T-helper 2 cell treated with Interferon-gamma antibody and Interleukin-4, amounts not matched to agents 100 ng/mL and 5 ng/mL, for 36 hours (primary cell): ENCODE data around the gene BIN1. TPM values are rescaled to one million over a fixed set of nuclear protein-coding genes. Genes with fewer than 3 reads are reported as not detected.

ENCODE experiments used
- intact Hi-C: fragments of 100-400 bp; cut with micrococcal nuclease; formaldehyde crosslinking; loops from one replicate; pipeline ENCODE4 v1.15.1; 2023
- total RNA-seq: library from RNA; stranded (reverse); gene quantifications from 2 replicates; pipeline ENCODE4 v1.2.3, GENCODE V29; 2022

The BIN1 gene
- total RNA-seq, 1 donor from 2014 or later, result 120 TPM

DNA sequence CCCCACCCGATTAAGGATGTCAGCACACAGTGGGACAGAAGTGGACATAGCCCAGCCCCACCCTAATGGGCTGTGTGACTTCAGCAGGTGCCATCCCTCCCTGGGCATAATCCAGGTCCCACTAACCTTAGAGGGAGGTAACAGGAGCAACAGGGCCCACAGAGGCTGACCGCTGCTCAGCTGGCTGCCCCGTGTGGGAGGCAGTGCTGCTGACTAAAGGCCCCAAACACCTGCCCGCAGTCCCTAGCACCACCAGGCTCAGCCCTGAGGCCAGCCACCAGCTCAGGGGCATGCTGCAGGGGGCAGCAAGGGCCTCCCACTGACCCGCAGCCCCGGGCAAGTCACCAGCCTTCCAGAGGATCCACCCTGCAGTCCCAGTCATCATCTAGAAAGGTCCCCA, 14.6 kb downstream of the BIN1 start:
- intact Hi-C loops, result no loop called here

DNA sequence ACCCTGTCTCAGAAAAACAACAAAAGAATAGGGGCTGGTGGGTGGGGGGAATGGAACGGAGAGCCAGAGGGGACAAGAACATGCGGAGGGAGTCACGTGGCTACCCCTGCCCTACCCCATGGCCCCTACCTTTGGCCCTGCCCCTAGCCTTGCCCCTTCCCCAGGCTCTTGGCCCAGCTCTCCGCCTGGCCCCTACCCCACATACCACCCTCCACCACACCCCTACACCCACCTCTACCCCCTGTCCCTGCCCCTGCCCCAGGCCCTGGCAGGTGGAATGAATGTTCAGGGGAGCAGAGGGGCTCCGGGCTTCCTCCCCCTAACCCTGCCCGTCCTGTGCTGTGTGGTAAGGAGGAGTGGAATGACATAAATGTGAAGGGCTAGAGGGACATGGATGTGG, 15.1 kb downstream of the BIN1 start:
- intact Hi-C loops, result no loop called here

GRCh38 chr2:127091148-127091547, 15.8 kb downstream of the BIN1 start:
- intact Hi-C loops, result no loop called here

- intact Hi-C loops, result no loop called here
Measured at GRCh38 chr2:127090281-127091120, 16.5 kb downstream of the BIN1 start.

DNA sequence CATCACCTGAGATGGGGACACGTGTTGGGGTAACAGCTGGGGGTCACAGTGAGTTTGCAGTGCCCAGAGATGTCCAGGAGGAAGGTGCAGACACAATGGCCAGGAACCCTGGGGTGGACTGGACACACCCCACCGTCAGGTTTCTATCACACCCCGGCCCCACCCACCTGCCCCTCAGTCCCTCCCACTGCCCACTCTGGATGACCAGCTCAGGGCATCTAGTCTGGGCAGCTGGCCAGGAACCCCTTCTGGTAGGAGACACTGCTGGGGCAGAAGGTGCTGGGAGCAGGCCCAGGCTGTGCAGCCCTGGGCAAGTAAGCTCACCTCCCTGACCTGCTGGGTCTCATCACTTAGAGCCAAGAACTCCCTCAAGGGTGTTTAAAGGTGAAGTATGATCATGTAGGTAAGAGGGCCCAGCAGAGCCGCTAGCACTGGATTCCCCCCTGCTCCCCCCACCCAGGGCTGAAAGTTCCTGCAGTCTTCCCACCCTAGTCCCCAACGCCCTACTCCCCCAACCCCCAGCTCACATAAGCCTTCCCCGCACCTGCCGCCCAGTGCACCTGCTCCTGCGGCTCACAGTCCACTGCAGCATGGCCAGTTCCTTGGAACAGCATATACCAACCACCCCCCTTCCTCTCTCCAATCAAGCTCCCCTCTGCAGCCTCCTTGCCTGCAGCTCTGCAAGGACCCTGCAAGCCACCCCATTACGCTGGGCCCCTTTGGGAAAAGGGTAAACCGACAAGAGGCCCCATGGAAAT, 17.3 kb downstream of the BIN1 start:
- intact Hi-C loops, result loop anchor here (10.0 kb wide), 2 partner anchors 295 to 435 kb away; partner anchors contain the start of genes GYPC and MAP3K2

DNA sequence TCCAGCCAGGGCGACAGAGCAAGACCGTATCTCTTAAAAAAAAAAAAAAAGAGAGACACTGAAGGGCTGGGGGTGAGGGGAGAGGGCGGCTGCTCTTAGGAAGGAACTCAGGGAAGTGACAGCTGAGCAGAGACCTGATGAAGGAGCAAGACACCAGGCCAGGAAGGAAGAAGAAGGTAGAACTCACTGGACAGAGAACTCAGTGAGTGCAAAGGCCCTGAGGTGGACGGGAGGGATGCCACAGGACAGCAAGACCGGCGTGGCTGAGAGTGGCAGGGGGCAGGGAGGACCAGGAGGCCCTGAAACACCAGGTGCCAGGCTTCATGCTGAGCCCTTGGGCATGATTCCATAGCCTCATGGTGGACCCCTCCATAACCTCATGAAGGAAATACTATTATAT, 18.2 kb downstream of the BIN1 start:
- intact Hi-C loops, result loop anchor here (10.0 kb wide), 2 partner anchors 296 to 434 kb away; partner anchors contain the start of genes GYPC and MAP3K2

DNA sequence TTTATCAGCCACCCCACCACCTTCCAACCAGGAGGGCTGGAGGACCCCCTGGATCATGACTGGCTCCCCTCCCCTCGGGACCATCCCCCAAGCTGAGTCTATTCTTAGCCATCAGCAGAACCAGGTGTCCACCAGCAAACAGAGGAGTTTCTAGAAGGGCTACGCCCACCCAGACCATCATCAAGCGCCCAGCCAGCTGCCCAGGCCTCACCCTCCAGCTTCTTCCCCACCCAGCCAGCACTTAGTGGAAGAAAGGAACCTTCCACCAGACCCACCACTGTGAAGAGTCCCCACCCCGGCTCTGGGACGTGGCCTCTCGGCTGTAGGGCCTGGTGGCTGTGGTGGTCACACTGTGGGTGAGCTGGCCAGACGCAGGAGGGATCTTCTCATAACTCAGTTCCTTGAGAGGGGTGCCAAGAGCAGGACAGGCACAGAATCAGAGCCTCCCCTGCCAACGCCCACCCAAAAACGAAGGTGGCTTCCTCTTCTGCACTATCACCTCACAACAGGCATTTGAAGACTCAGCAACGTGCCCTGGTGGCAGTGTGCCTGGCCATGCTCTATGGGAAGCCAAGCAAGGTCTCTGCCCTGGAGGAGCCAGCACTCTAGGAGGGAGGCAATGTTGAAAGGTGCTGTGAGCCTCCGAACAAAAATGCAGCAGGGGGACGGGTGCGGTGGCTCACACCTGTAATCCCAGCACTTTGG, 19.0 kb downstream of the BIN1 start:
- intact Hi-C loops, result loop anchor here (10.0 kb wide), 2 partner anchors 297 to 433 kb away; partner anchors contain the start of genes GYPC and MAP3K2

- intact Hi-C loops, result loop anchor here (10.0 kb wide), 2 partner anchors 298 to 432 kb away; partner anchors contain the start of genes GYPC and MAP3K2
Measured at GRCh38 chr2:127086990-127087790, 19.8 kb downstream of the BIN1 start.

DNA sequence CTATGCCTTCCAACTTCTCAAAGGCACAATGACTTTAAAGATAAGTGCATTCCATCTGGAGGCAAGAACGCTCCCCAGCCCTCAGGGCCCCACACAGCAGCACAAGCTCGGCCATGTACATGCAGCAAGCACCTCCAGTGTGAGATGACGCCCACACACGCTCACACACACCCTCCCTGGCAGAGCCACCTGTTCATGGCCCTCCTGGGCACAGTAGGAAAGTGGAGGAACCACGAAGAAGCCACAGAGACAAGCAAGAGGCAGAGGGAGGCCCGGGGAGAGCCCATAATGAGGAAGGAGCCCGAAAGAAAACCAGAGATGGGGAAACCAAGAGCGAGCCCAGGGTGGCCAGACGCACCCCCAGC, 21.7 kb downstream of the BIN1 start:
- intact Hi-C loops, result loop anchor here (10.0 kb wide), 2 partner anchors 300 to 430 kb away; partner anchors contain the start of genes GYPC and MAP3K2

DNA sequence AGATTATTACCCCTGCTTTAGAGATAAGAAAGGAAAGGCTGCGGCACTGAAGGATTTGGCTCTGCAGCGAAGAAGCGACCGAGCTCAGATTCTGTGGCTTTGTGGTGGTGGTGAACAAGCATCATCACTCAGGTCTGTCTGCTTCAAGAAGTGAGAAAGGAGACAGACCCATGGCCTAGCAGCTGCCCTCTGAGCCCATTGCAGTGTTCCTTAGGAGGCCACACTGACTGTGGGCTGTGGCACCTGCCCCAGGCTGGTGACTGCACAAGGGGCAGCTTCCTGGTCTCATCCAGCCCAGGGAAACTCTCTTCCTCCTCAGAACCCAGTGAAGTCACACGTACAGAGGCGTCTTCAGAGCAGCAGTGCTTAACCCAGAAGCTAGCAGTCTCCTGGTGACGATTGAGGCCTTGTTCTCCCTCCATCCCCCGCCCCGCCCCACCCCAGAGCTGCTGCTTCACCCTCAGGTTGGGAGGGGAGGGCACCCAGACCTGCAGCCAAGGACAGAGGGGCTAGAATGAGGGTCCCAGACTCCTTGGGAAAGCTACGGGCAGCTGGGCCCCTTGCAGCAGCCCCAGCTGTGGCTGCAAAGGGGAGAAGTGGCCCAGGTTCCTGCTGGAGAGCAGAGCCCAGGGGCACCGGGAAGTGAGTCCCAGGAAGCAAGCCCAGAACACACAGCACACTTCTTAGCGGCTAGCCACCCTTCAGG, 22.2 kb downstream of the BIN1 start:
- intact Hi-C loops, result loop anchor here (10.0 kb wide), 2 partner anchors 300 to 430 kb away; partner anchors contain the start of genes GYPC and MAP3K2

DNA sequence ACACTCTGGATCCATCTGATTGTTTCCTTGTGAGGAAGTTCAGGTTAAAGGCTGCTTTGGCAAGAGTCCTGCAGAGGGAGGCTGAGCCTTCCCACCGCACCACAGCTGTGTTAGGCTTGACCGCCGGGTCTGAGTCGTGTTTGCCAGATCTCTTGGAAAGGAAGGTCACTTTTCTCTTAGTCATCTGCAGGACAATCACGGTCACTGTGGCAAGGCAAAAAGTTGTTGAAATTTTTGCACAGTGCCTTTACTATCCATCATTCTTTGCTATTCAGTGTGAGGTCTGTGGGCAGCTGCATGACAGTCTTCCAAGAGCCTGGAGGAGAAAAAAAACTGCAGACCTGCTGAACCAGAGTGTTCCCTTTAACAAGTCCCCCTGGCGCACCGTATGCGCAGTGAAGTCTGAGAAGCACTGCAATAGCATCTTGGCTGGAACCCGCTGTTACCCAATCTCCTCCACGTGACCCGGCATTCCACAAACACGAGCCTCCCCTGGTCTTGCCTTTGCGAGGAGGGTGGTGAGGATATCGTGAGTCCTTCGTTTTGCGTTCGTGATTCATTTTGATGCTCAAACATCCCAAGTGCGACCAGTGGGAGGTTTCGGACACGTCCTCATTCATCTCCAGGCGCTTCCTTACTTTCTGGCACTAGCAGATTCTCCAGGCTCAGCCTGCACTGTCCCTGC, 23.0 kb downstream of the BIN1 start:
- intact Hi-C loops, result loop anchor here (10.0 kb wide), 2 partner anchors 301 to 429 kb away; partner anchors contain the start of genes GYPC and MAP3K2

GRCh38 chr2:127082974-127083373, 24.0 kb downstream of the BIN1 start:
- intact Hi-C loops, result loop anchor here (10.0 kb wide), 2 partner anchors 302 to 428 kb away; partner anchors contain the start of genes GYPC and MAP3K2

DNA sequence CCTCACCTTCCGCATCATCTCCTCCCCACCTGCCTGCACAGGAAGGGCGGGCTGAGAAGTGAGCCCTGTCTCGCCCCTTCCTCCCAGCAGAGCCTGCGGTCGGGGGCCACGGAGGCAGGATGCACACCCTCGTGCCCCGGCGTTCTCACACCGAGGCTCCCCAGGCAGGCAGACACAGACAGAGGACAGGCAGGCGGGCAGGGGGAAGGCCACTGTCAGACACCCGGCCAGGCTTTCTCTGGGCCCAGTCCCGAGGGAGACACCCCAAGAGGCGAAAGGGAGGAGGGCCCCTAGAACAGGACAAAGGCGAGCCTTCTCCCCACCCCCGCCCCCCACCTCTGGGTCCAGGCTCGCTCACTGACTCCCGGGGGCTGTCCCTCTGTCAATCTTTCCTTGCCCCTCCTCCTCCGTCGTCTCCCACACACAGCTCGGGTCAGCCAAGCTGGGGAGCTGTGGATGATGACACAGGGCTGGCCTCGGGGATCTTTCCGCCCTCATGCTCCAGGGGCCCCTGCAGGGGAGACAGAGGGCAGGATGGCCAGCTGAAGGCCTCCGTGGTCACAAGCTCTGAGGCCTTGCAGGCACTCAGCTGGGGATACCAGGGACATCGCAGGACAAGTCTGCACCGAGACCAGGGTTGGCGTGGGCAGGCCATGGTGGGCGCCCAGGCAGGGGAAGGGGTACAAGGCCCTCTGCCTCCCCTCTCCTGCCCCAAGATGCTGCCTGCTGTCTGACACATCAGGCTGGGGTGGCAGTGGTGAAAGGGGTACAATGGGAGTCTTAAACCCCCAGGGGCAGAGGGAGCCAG, 24.9 kb downstream of the BIN1 start:
- intact Hi-C loops, result loop anchor here (1.0 to 10.0 kb wide), 3 partner anchors 25 to 427 kb away; partner anchors contain the start of genes BIN1, GYPC and MAP3K2

DNA sequence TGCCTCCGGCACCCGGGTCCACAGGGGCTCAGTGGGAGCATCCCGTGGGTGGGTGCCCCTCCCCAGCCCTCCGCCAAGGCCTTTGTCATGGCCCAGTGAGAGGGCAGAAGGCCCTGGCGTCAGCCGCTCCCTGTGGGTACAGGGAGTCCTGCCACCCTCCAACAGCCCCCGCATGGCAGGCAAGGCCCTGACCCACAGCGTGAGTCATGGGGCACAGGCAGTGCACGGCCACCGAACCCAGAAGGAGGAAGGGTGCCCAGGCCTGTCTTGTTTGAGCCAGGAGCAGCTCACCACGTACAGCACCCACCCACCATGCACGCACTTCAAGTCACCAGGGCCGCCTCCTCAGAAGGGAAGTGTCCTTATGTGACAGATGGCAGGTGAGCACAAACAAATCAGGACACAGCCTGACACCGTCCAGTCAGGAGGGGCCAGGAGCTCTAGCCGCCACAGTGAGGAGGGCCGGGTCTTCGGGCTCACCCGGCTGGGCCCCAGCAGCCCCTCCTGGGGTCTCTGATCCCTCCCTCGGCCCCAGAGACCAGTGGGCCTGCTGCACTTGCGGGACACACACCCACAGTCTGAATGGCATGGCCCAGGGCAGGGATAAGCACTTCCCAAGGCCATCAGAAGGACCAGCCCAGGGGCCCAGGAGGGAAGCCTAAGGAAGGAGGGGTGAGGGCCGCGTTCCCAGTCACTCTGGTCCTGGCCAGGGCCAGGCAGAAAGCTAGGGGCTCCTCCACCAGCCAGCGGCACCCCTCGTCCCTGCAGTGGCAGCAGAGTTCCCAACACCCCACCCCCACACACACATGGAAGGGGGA, 25.8 kb downstream of the BIN1 start:
- intact Hi-C loops, result loop anchor here (1.0 to 10.0 kb wide), 3 partner anchors 26 to 426 kb away; partner anchors contain the start of genes BIN1, GYPC and MAP3K2

- intact Hi-C loops, result loop anchor here (10.0 kb wide), 2 partner anchors 304 to 426 kb away; partner anchors contain the start of genes GYPC and MAP3K2
Measured at GRCh38 chr2:127080226-127080937, 26.6 kb downstream of the BIN1 start.

- intact Hi-C loops, result no loop called here
Measured at GRCh38 chr2:127079358-127079920, 27.5 kb downstream of the BIN1 start.
